Effector CD4-positive, alpha-beta T cell (primary cell): ENCODE measurements around the gene RIPPLY1. TPM values are rescaled to one million over a fixed set of nuclear protein-coding genes. Genes with fewer than 3 reads are reported as not detected.

Experiments
- DNase-seq: peaks from one replicate; pipeline ENCODE4 v3.0.0-alpha.2; 2020
- total RNA-seq: gene quantifications from one replicate; lab custom pipeline; 2026; lab: John Stamatoyannopoulos, UW

RIPPLY1 gene, protein sequence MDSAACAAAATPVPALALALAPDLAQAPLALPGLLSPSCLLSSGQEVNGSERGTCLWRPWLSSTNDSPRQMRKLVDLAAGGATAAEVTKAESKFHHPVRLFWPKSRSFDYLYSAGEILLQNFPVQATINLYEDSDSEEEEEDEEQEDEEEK
- total RNA-seq: not detected

DNA sequence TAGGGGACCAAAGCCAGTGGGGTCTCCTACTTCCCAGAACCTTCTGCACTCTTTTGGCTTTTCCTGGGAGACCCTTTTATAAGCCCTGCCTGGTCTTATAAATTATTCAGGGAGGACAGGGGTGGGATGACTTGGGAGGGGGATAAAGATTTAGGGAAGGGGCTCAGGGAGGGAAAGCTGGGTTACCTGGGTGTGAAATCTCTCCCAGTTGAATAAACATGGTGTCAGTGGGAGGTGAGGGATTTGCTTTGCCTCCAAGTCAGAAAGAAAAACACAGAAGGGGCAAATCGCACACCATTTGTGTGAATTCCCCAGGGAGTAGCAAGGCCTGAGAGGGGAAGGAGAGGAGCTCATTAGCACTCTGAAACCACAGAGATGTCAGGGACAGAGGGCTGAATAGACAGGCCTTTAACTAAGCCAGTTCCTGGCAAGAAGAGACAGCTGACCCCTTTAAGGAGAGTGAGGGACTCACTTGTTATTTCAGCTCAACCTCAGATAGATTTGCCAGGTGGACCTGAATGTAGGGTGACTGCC lies at the start of gene RIPPLY1:
RIPPLY1 (minus strand) TSS at position 51 of the 534 bp plus-strand sequence. CDS start 54 bp downstream, outside the sequence.
- DNase-seq: no peak

DNA sequence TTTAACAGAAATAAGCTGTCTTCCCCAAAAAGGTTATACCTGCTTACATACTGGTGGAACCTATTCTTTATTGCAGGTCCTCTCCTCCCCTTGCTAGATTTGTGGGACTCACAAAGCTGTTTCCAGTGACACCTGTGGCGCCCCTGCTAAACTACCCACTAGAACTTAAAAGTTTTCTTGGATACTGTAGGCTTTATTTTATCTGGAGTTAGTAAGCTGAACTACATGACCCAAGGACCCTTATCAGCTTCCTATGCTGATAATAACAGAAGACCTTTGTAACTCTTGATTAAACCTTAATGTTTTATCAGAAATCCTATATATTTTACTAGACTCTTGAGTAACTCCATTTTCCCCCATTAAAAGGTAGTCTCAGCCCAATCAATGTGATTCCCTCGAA lies 49.4 kb upstream of the RIPPLY1 start:
- no peak for DNase-seq

- DNase-seq: no peak
Measured at GRCh38 chrX:106952089-106952488, 48.9 kb upstream of the RIPPLY1 start.

GRCh38 chrX:106951230-106951629 lies 48.1 kb upstream of the RIPPLY1 start:
- no peak for DNase-seq

- no peak for DNase-seq
Measured at GRCh38 chrX:106950381-106950780, 47.2 kb upstream of the RIPPLY1 start.

GRCh38 chrX:106949366-106949765 lies 46.2 kb upstream of the RIPPLY1 start:
- no peak for DNase-seq

- DNase-seq: no peak
Measured at GRCh38 chrX:106948641-106949040, 45.5 kb upstream of the RIPPLY1 start.

DNA sequence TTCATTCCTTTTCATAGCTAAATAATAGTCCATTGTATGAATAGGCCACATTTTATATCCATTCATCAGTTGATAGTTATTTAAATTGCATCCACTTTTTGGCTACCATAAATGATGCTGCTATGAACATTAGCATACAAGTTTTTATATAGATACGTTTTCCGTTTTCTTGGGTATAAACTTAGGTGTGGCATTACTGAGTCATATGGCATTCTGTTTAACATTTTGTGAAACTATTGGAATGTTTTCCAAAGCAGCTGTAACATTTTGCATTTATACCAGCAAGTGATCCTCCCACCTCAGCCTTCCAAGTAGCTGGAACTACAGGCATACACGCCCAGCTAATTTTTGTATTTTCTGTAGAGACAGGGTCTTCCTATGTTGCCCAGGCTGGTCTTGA lies 43.3 kb upstream of the RIPPLY1 start:
- DNase-seq: no peak

- DNase-seq: no peak
Measured at GRCh38 chrX:106940068-106940467, 36.9 kb upstream of the RIPPLY1 start.

DNA sequence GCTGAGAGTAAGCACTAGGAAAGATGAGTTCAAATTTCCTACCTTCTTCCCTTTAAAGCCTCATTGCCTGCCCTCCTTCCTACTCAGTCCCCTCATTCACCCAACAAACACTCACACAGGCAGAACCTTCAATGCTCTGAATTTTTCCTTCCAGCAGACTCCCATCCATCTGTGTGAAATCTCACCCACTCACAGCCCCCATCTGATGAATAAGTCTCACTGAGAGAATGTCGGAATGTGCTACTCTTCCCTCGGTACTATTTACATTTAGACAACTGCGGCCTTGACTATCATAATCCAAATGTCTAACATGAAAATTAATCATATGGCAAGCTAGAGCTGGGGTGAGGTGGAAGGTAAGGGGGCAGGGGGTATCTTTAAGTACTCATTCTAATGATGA lies 36.4 kb upstream of the RIPPLY1 start:
- no peak for DNase-seq

- DNase-seq: no peak
Measured at GRCh38 chrX:106936246-106936645, 33.1 kb upstream of the RIPPLY1 start.

- no peak for DNase-seq
Measured at GRCh38 chrX:106935175-106935574, 32.0 kb upstream of the RIPPLY1 start.

GRCh38 chrX:106933538-106933961 lies 30.4 kb upstream of the RIPPLY1 start:
- DNase-seq: no peak

GRCh38 chrX:106932960-106933537 lies 29.9 kb upstream of the RIPPLY1 start:
- no peak for DNase-seq

GRCh38 chrX:106932492-106932923 lies 29.4 kb upstream of the RIPPLY1 start:
- no peak for DNase-seq

- DNase-seq: no peak
Measured at GRCh38 chrX:106931831-106932491, 28.8 kb upstream of the RIPPLY1 start.

GRCh38 chrX:106928227-106928626 lies 25.1 kb upstream of the RIPPLY1 start:
- DNase-seq: no peak

DNA sequence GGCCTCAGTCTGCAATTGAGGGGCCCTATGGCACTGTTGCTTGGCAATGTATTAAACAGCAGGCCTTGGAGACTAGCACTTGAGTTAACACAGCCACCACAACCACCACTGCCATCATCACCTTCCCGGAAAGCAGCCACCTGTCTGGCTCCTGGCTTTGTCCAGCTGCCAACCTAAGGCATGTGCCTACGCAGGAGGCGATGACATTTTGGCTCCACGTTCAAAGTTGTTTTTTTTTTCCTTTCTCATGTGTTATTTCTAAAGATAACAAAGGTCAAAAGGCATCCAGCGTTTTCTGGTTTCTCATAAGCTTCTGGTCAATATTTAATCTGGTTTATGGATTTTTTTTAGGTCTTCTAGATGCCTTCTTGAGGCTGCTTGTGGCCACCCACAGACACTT lies 24.6 kb upstream of the RIPPLY1 start:
- DNase-seq: no peak

DNA sequence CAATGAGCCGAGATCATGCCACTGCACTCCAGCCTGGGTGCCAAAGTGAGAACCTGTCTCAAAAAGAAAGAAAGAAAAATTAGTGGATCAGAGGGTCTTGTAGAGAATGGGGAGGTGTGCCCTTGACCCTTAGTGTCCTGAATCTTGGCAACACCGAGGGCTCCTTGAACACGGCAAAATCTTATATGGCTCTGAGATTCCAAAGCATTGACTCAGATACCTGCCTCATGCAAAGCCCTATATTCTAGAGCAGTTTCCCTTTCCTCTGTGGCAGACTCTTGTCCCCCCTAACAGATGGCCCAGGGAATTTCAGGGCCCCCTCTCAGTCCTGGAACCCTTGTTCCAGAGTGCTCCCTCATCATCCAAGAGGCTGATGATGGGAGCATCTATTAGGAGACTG lies 23.9 kb upstream of the RIPPLY1 start:
- DNase-seq: no peak

- DNase-seq: no peak
Measured at GRCh38 chrX:106921637-106922036, 18.5 kb upstream of the RIPPLY1 start.

DNA sequence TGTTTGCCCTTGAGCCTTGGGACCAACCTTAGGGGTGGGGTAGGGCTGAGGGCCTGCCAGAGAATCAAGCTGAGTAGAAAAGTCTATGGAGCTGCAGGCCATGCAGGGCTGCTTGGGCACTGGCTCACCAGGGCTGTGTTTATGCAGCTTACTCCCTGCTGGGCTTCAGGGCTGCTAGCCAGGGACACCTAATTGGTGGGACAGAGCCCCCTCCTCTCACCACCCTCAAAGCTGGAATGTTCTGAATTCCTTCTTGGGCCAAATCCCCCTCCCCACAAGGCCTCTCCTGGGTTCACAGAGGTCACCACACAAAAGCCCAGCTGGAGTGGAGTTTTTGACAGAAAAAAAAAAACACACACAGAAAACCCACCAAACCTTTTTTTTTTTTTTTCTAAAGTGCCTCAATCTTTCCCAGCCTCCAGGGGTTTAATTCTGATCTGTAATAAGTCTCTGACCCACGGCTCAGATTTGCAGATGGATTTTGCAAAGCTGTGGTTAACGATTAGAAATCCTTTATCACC lies 16.9 kb upstream of the RIPPLY1 start, which contains the start of gene CLDN2:
CLDN2 (plus strand) TSS at position 471 of the 521 bp plus-strand sequence. CDS start 7,827 bp downstream, outside the sequence.
- DNase-seq: no peak

- no peak for DNase-seq
Measured at GRCh38 chrX:106917830-106918500, 14.8 kb upstream of the RIPPLY1 start.

GRCh38 chrX:106912864-106913263 lies 9.7 kb upstream of the RIPPLY1 start:
- DNase-seq: no peak
